GM12878 (cell line): ENCODE measurements around the gene CTAGE6.

Experiments
- POLR2A ChIP-seq: IDR thresholded peaks from 2 replicates; pipeline ENCODE4 v1.6.1; 2011; ENCODE audit warnings: low read depth, mild to moderate bottlenecking, low read length
- POLR2AphosphoS5 ChIP-seq: IDR thresholded peaks from 2 replicates; pipeline ENCODE4 v1.6.1; 2011; ENCODE audit warnings: mild to moderate bottlenecking, low read length, inconsistent platforms
- YY1 ChIP-seq: IDR thresholded peaks from 2 replicates; pipeline ENCODE4 v1.6.1; 2011; ENCODE audit warnings: low read depth, mild to moderate bottlenecking, low read length
- ZNF24 ChIP-seq: fragments of 450-650 bp; IDR thresholded peaks from 2 replicates; pipeline ENCODE4 v1.6.1; 2017; ENCODE audit warnings: antibody characterized with exemption, mild to moderate bottlenecking
- TF ChIP-seq, protein P1 (sequence below), 3 experiments: IDR thresholded peaks in 2 of 3; conservative IDR thresholded peaks in 1 of 3; 2 replicates each; pipeline ENCODE4 v1.5.1; 2011; ENCODE audit warnings: low read depth in 3 of 3, low read length in 3 of 3, mild to moderate bottlenecking in 3 of 3, control low read depth in 2 of 3, moderate library complexity in 2 of 3, inconsistent platforms in 1 of 3, mixed read lengths in 1 of 3; ENCODE audit not compliant: control insufficient read depth in 2 of 3, insufficient read depth in 1 of 3; ENCODE audit errors: extremely low read depth in 1 of 3
- TF ChIP-seq, protein P2 (sequence below): fragments of 450-650 bp; formaldehyde crosslinking; IDR thresholded peaks from 2 replicates; pipeline ENCODE4 v1.4.0; 2022; ENCODE audit warnings: mild to moderate bottlenecking, moderate library complexity
- TF ChIP-seq, protein P3 (sequence below): fragments of 450-650 bp; IDR thresholded peaks from 2 replicates; pipeline ENCODE4 v1.6.1; 2017; ENCODE audit warnings: mild to moderate bottlenecking, moderate library complexity

DNA sequence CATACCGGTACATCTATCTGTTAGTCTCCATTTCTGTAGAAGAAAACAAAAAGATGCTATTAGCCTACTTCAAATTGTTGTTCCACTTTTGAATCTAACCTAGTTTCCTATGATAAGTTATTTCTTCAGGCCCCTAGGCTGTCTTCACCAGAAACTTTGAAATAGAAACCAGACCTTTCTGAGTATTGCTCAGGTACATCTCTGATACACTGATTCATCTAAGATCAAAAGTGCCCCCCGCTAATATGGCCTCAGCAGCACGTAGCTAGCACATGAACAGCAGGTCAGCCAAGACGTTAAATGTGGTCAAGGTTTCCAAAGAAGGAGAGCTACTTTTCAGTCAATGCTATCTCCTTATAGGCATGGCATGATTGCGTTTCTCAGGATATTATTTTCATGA is 23.6 kb downstream of the CTAGE6 start:
- TF ChIP-seq, protein P1, sequence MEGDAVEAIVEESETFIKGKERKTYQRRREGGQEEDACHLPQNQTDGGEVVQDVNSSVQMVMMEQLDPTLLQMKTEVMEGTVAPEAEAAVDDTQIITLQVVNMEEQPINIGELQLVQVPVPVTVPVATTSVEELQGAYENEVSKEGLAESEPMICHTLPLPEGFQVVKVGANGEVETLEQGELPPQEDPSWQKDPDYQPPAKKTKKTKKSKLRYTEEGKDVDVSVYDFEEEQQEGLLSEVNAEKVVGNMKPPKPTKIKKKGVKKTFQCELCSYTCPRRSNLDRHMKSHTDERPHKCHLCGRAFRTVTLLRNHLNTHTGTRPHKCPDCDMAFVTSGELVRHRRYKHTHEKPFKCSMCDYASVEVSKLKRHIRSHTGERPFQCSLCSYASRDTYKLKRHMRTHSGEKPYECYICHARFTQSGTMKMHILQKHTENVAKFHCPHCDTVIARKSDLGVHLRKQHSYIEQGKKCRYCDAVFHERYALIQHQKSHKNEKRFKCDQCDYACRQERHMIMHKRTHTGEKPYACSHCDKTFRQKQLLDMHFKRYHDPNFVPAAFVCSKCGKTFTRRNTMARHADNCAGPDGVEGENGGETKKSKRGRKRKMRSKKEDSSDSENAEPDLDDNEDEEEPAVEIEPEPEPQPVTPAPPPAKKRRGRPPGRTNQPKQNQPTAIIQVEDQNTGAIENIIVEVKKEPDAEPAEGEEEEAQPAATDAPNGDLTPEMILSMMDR (IDR thresholded peaks at IDR 0.05 in 2 of 3, conservative IDR thresholded peaks at IDR 0.05 in 1 of 3; ENCODE audit: control insufficient read depth in 2 of 3, extremely low read depth in 1 of 3, insufficient read depth in 1 of 3, low read depth in 3 of 3, low read length in 3 of 3) = no peak
- TF ChIP-seq ZNF24 = no peak
- TF ChIP-seq, protein P2, sequence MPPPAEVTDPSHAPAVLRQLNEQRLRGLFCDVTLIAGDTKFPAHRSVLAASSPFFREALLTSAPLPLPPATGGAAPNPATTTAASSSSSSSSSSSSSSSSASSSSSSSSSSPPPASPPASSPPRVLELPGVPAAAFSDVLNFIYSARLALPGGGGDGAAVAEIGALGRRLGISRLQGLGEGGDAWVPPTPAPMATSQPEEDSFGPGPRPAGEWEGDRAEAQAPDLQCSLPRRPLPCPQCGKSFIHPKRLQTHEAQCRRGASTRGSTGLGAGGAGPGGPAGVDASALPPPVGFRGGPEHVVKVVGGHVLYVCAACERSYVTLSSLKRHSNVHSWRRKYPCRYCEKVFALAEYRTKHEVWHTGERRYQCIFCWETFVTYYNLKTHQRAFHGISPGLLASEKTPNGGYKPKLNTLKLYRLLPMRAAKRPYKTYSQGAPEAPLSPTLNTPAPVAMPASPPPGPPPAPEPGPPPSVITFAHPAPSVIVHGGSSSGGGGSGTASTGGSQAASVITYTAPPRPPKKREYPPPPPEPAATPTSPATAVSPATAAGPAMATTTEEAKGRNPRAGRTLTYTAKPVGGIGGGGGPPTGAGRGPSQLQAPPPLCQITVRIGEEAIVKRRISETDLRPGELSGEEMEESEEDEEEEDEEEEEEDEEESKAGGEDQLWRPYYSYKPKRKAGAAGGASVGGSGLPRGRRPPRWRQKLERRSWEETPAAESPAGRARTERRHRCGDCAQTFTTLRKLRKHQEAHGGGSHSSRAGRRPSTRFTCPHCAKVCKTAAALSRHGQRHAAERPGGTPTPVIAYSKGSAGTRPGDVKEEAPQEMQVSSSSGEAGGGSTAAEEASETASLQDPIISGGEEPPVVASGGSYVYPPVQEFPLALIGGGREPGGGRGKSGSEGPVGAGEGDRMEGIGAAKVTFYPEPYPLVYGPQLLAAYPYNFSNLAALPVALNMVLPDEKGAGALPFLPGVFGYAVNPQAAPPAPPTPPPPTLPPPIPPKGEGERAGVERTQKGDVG (CRISPR knock-in tag) = no peak
- TF ChIP-seq POLR2AphosphoS5 = no peak
- no peak for TF ChIP-seq YY1
- TF ChIP-seq POLR2A = no peak
- TF ChIP-seq, protein P3, sequence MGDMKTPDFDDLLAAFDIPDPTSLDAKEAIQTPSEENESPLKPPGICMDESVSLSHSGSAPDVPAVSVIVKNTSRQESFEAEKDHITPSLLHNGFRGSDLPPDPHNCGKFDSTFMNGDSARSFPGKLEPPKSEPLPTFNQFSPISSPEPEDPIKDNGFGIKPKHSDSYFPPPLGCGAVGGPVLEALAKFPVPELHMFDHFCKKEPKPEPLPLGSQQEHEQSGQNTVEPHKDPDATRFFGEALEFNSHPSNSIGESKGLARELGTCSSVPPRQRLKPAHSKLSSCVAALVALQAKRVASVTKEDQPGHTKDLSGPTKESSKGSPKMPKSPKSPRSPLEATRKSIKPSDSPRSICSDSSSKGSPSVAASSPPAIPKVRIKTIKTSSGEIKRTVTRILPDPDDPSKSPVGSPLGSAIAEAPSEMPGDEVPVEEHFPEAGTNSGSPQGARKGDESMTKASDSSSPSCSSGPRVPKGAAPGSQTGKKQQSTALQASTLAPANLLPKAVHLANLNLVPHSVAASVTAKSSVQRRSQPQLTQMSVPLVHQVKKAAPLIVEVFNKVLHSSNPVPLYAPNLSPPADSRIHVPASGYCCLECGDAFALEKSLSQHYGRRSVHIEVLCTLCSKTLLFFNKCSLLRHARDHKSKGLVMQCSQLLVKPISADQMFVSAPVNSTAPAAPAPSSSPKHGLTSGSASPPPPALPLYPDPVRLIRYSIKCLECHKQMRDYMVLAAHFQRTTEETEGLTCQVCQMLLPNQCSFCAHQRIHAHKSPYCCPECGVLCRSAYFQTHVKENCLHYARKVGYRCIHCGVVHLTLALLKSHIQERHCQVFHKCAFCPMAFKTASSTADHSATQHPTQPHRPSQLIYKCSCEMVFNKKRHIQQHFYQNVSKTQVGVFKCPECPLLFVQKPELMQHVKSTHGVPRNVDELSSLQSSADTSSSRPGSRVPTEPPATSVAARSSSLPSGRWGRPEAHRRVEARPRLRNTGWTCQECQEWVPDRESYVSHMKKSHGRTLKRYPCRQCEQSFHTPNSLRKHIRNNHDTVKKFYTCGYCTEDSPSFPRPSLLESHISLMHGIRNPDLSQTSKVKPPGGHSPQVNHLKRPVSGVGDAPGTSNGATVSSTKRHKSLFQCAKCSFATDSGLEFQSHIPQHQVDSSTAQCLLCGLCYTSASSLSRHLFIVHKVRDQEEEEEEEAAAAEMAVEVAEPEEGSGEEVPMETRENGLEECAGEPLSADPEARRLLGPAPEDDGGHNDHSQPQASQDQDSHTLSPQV = no peak
